Measurements from ENCODE around the gene BCLAF3.

BCLAF3 gene

GRCh38 chrX:19949340-19949739, 41.5 kb downstream of the BCLAF3 start:
- Histone ChIP-seq H3K79me2 (ENCODE audit: insufficient read depth, low read depth) (no peaks in the 10 kb centered on the region), H3K27ac (no peak overlapping the region), H3K4me1 (ENCODE audit: low read depth, poor library complexity, severe bottlenecking) (peaks cover 4% of the 10 kb centered on the region), H2AFZ (ENCODE audit: low read depth) (no peak overlapping the region), H3K9ac (no peak overlapping the region), H3K4me3 (IDR thresholded peaks at IDR 0.05; ENCODE audit: insufficient read depth, low read depth, low read length) (no peak overlapping the region), H3K36me3 (ENCODE audit: insufficient read depth) (no peaks in the 10 kb centered on the region), H4K20me1 (ENCODE audit: insufficient read depth) (no peaks in the 10 kb centered on the region), H3K27me3 (ENCODE audit: insufficient read depth, low read depth) (no peaks in the 10 kb centered on the region), H3K4me2 (no peak overlapping the region)
- no peak for TF ChIP-seq CTCF (conservative IDR thresholded peaks at IDR 0.05; ENCODE audit: low read depth, low read length)

- H3K27ac ChIP-seq: no peak overlapping the region
- no peaks in the 10 kb centered on the region for H3K36me3 ChIP-seq (ENCODE audit: insufficient read depth)
- no peak overlapping the region for H3K4me3 ChIP-seq (IDR thresholded peaks at IDR 0.05; ENCODE audit: insufficient read depth, low read depth, low read length)
- no peak for TF ChIP-seq CTCF (conservative IDR thresholded peaks at IDR 0.05; ENCODE audit: low read depth, low read length)
- H3K4me2 ChIP-seq: no peak overlapping the region
- no peaks in the 10 kb centered on the region for H3K4me1 ChIP-seq (ENCODE audit: low read depth, poor library complexity, severe bottlenecking)
- no peak overlapping the region for H2AFZ ChIP-seq (ENCODE audit: low read depth)
- no peaks in the 10 kb centered on the region for H3K79me2 ChIP-seq (ENCODE audit: insufficient read depth, low read depth)
- no peaks in the 10 kb centered on the region for H4K20me1 ChIP-seq (ENCODE audit: insufficient read depth)
- no peaks in the 10 kb centered on the region for H3K27me3 ChIP-seq (ENCODE audit: insufficient read depth, low read depth)
- H3K9ac ChIP-seq: no peak overlapping the region
These were observed 43.2 kb downstream of the BCLAF3 start for GRCh38 chrX:19947612-19948011.

All from KMS-11 (cell line).